Neural cell (in vitro differentiated cells): ENCODE results near the gene PRSS33.

Experiments
- CTCF ChIP-seq: fragments of 450-650 bp; IDR thresholded peaks from 2 replicates; pipeline ENCODE4 v1.5.1; 2014; ENCODE audit warnings: antibody characterized with exemption, mild to moderate bottlenecking, moderate library complexity; ENCODE audit not compliant: poor library complexity, severe bottlenecking
- EP300 ChIP-seq: fragments of 450-650 bp; conservative IDR thresholded peaks from 2 replicates; pipeline ENCODE4 v1.6.1; 2014; ENCODE audit warnings: antibody characterized with exemption, mild to moderate bottlenecking, moderate library complexity; ENCODE audit not compliant: poor library complexity, severe bottlenecking
- EZH2 ChIP-seq: fragments of 200-600, 300-800 bp; shearing (Covaris generic), sonication (generic); IDR thresholded peaks from 2 replicates; pipeline ENCODE4 v1.6.1; 2014; ENCODE audit warnings: antibody characterized with exemption, low read length, borderline replicate concordance, mild to moderate bottlenecking; ENCODE audit not compliant: insufficient read depth, poor library complexity, severe bottlenecking
- POLR2AphosphoS5 ChIP-seq: IDR thresholded peaks from 2 replicates; pipeline ENCODE4 v1.6.1; 2012
- RAD21 ChIP-seq: fragments of 450-650 bp; conservative IDR thresholded peaks from 2 replicates; pipeline ENCODE4 v1.6.1; 2014; ENCODE audit warnings: antibody characterized with exemption, mild to moderate bottlenecking, moderate library complexity
- REST ChIP-seq: IDR thresholded peaks from 2 replicates; pipeline ENCODE4 v1.6.1; 2012; ENCODE audit warnings: borderline replicate concordance
- SMC3 ChIP-seq: fragments of 450-650 bp; conservative IDR thresholded peaks from 2 replicates; pipeline ENCODE4 v1.6.1; 2014; ENCODE audit warnings: antibody characterized with exemption, mild to moderate bottlenecking, moderate library complexity; ENCODE audit not compliant: poor library complexity
- TAF1 ChIP-seq: IDR thresholded peaks from 2 replicates; pipeline ENCODE4 v1.6.1; 2012; ENCODE audit warnings: low read depth

GRCh38 chr16:2816751-2817339, 29.5 kb upstream of the PRSS33 start, which contains the start of gene PRSS21:
- no peak for TF ChIP-seq POLR2AphosphoS5
- no peak for TF ChIP-seq CTCF
- TF ChIP-seq EP300 = no peak
- no peak for TF ChIP-seq RAD21
- no peak for TF ChIP-seq REST
- TF ChIP-seq TAF1 = no peak
- TF ChIP-seq EZH2 = no peak
- no peak for TF ChIP-seq SMC3
